ENCODE data around the gene NPEPPS.
A peak's percentile ranks its signal among the peaks of the same experiment; 100 is the strongest.
"Not testable (repeated sequence)": the region's sequence is repeated elsewhere in the genome, so short reads cannot be mapped to it uniquely, and the experiment has no call there.

NPEPPS gene

GRCh38 chr17:47567261-47567660 lies 36.4 kb downstream of the NPEPPS start:
- peak; percentile 62 for DNase-seq

- not testable (repeated sequence) for DNase-seq
Measured at GRCh38 chr17:47572561-47572960, 41.7 kb downstream of the NPEPPS start.

- not testable (repeated sequence) for DNase-seq
Measured at GRCh38 chr17:47582416-47582815, 51.5 kb downstream of the NPEPPS start.

GRCh38 chr17:47586378-47587055 lies 55.6 kb downstream of the NPEPPS start:
- not testable (repeated sequence) for DNase-seq

- DNase-seq = not testable (repeated sequence)
Measured at GRCh38 chr17:47593522-47593921, 62.6 kb downstream of the NPEPPS start.

- DNase-seq = no peak
Measured at GRCh38 chr17:47603830-47604597, 73.1 kb downstream of the NPEPPS start.

- DNase-seq = no peak
Measured at GRCh38 chr17:47604598-47604927, 73.7 kb downstream of the NPEPPS start.

- no peak for DNase-seq
Measured at GRCh38 chr17:47605011-47605410, 74.1 kb downstream of the NPEPPS start.

GRCh38 chr17:47607481-47607880 lies 76.6 kb downstream of the NPEPPS start:
- DNase-seq = no peak

- no peak for DNase-seq
Measured at GRCh38 chr17:47611372-47612350, 80.8 kb downstream of the NPEPPS start.

- DNase-seq = no peak
Measured at GRCh38 chr17:47615766-47616424, 85.0 kb downstream of the NPEPPS start.

GRCh38 chr17:47618410-47618809 lies 87.5 kb downstream of the NPEPPS start:
- no peak for DNase-seq

- DNase-seq = no peak
Measured at GRCh38 chr17:47620503-47621245, 89.8 kb downstream of the NPEPPS start.

- DNase-seq = peak; percentile 96
Measured at GRCh38 chr17:47621293-47622179, 90.6 kb downstream of the NPEPPS start.

GRCh38 chr17:47622180-47622549 lies 91.3 kb downstream of the NPEPPS start:
- no peak for DNase-seq

- DNase-seq = no peak
Measured at GRCh38 chr17:47624727-47625068, 93.8 kb downstream of the NPEPPS start.

GRCh38 chr17:47628014-47628566 lies 97.2 kb downstream of the NPEPPS start:
- no peak for DNase-seq

- no peak for DNase-seq
Measured at GRCh38 chr17:47629826-47630225, 98.9 kb downstream of the NPEPPS start.

GRCh38 chr17:47630614-47631013 lies 99.7 kb downstream of the NPEPPS start:
- no peak for DNase-seq

- no peak for DNase-seq
Measured at GRCh38 chr17:47632991-47633390, 102.1 kb downstream of the NPEPPS start.

GRCh38 chr17:47633996-47634395 lies 103.1 kb downstream of the NPEPPS start:
- DNase-seq = no peak
